HepG2 (cell line): ENCODE results near the gene TAS1R3. TPM values are rescaled to one million over a fixed set of nuclear protein-coding genes. Genes with fewer than 3 reads are reported as not detected.

Experiments
- ATAC-seq: fragments of 200-7000 bp; cut with Tn5 transposase; 3 replicates; pipeline ENCODE4 v1.9.1; 2020; ENCODE audit warnings: mild to moderate bottlenecking, moderate library complexity
- BruUV-seq: library from RNA; stranded (reverse); fragments of 400-500 nt; replicated peaks from 2 replicates; lab custom pipeline; 2021; lab: Mats Ljungman, UMichigan
- CTCF ChIA-PET: fragments of 300-600 bp; formaldehyde crosslinking; extraction: SDS; loops from one replicate; lab custom pipeline; 2021; ENCODE audit warnings: low total read pairs, inconsistent platforms, low intra/inter-chr PET ratio; lab: Yijun Ruan, JAX
- POLR2A ChIA-PET: fragments of 350-600 bp; sonication (Branson Sonifier 250); formaldehyde crosslinking; loops from one replicate; lab custom pipeline; 2020; ENCODE audit warnings: antibody characterized with exemption, inconsistent platforms; lab: Yijun Ruan, JAX
- DNase-seq: peaks from one replicate; pipeline ENCODE4 v3.0.0-alpha.2; 2015; ENCODE audit warnings: low spot score
- FAIRE-seq: peaks from 3 replicates; lab custom pipeline; 2011; peaks lifted over from hg19 to GRCh38; lab: Jason Lieb, UNC
- H2AFZ ChIP-seq: one replicate; pipeline ENCODE4 v1.6.1; 2011; ENCODE audit warnings: low read length, inconsistent platforms
- H3K27ac ChIP-seq: fragments of 300-600 bp; 3 replicates; pipeline ENCODE4 v1.8.0; 2011; ENCODE audit warnings: mixed run types, mild to moderate bottlenecking, mixed read lengths, low read length, inconsistent platforms; ENCODE audit not compliant: insufficient read depth; ENCODE audit errors: extremely low read length
- H3K27me3 ChIP-seq, 2 experiments: fragments of 200-600 bp in 1 of 2; 2 replicates in 1 of 2; 3 replicates in 1 of 2; pipeline versions ENCODE4 v1.6.0 to v1.8.0; 2011; ENCODE audit warnings: low read length in 2 of 2, mild to moderate bottlenecking in 2 of 2, moderate library complexity in 2 of 2, inconsistent platforms in 1 of 2; ENCODE audit not compliant: insufficient read depth in 2 of 2, control insufficient read depth in 1 of 2
- H3K36me3 ChIP-seq, 2 experiments: fragments of 200-600 bp in 1 of 2; replicated peaks in 1 of 2; 2 replicates in 1 of 2; 3 replicates in 1 of 2; pipeline versions ENCODE4 v1.5.1 to v1.8.0; 2011; ENCODE audit warnings: low read length in 2 of 2, inconsistent platforms in 1 of 2; ENCODE audit not compliant: insufficient read depth in 2 of 2, control insufficient read depth in 1 of 2
- H3K4me1 ChIP-seq: 2 replicates; pipeline ENCODE4 v1.5.1; 2012; ENCODE audit warnings: low read length, inconsistent platforms; ENCODE audit not compliant: insufficient read depth
- H3K4me2 ChIP-seq: 2 replicates; pipeline ENCODE4 v1.6.0; 2011; ENCODE audit warnings: low read depth, low read length, inconsistent platforms
- H3K4me3 ChIP-seq, 3 experiments: fragments of 200-600 bp in 1 of 3; sonication (generic), shearing (Covaris generic) in 1 of 3; replicated peaks in 1 of 3; 2 replicates each; pipeline ENCODE4 v1.5.1; 2011 to 2016; ENCODE audit warnings: low read length in 3 of 3, inconsistent platforms in 2 of 3, low read depth in 2 of 3, mild to moderate bottlenecking in 2 of 3, control low read depth in 1 of 3, mixed read lengths in 1 of 3; ENCODE audit not compliant: insufficient read depth in 1 of 3
- H3K79me2 ChIP-seq: one replicate; pipeline ENCODE4 v1.6.1; 2011; ENCODE audit warnings: low read length, inconsistent platforms; ENCODE audit not compliant: insufficient read depth
- H3K9ac ChIP-seq: 2 replicates; pipeline ENCODE4 v1.6.0; 2011; ENCODE audit warnings: mild to moderate bottlenecking, low read depth, low read length, inconsistent platforms; ENCODE audit not compliant: insufficient read depth
- H3K9me3 ChIP-seq: 2 replicates; pipeline ENCODE4 v1.5.1; 2012; ENCODE audit warnings: mild to moderate bottlenecking, low read length
- H4K20me1 ChIP-seq: 2 replicates; pipeline ENCODE4 v1.6.0; 2011; ENCODE audit warnings: inconsistent platforms, mild to moderate bottlenecking, low read length, moderate library complexity; ENCODE audit not compliant: insufficient read depth
- HES4 ChIP-seq: sonication (generic); formaldehyde crosslinking; IDR thresholded peaks from 2 replicates; pipeline ENCODE4 v1.9.0; 2021; ENCODE audit warnings: mild to moderate bottlenecking, missing genetic modification reagents, borderline replicate concordance
- PRPF4 ChIP-seq: fragments of 200-400 bp; formaldehyde crosslinking; IDR thresholded peaks from 2 replicates; pipeline ENCODE4 v1.6.1; 2016; ENCODE audit warnings: low read length, low read depth; ENCODE audit not compliant: poor library complexity, severe bottlenecking
- ZBTB33 ChIP-seq: sonication (generic); formaldehyde crosslinking; IDR thresholded peaks from 2 replicates; pipeline ENCODE4 v1.4.0; 2020; ENCODE audit warnings: missing genetic modification reagents
- ZNF138 ChIP-seq: sonication (generic); formaldehyde crosslinking; IDR thresholded peaks from 2 replicates; pipeline ENCODE4 v1.5.0; 2020; ENCODE audit warnings: mild to moderate bottlenecking, low read depth, missing genetic modification reagents
- whole genome bisulfite sequencing: methylation state at CpG from one replicate; pipeline ENCODE4 v1.1.6; 2017; ENCODE audit warnings: low lambda C conversion rate; 5-methylcytosine and 5-hydroxymethylcytosine counted together
- in situ Hi-C: cut with HindIII; loops from 2 replicates; pipeline ENCODE4 v1.10.0; 2017; ENCODE audit warnings: low pct_unique_long_range_greater_than_20kb; ENCODE audit not compliant: extremely low pct_ligation_motif_present
- intact Hi-C: fragments of 100-400 bp; cut with micrococcal nuclease; formaldehyde crosslinking; loops from one replicate; pipeline ENCODE4 v1.10.0; 2022; ENCODE audit not compliant: unreplicated experiment
- polyA plus RNA-seq, 8 experiments: library from polyadenylated mRNA; depleted of rRNA in 3 of 8; stranded (reverse) in 7 of 8; unstranded in 1 of 8; fragments of >200 nt; fragmentation: Illumina TruSeq in 4 of 8; extraction: Trizol in 4 of 8; gene quantifications; 2 replicates each; pipeline versions ENCODE4 v1.2.1 to v1.2.3, GENCODE V29; 2011 to 2016; ENCODE audit warnings: low read depth in 4 of 8, missing spikeins in 1 of 8, mixed read lengths in 1 of 8; ENCODE audit not compliant: insufficient read depth in 1 of 8
- total RNA-seq, 5 experiments: library from RNA; depleted of rRNA; stranded (reverse); fragments of >200 nt; fragmentation: Illumina TruSeq; extraction: Trizol; gene quantifications; 2 replicates each; pipeline ENCODE4 v1.2.3, GENCODE V29; 2016; ENCODE audit warnings: low read depth in 1 of 5

Gene TAS1R3
- total and polyA plus RNA-seq, 2 of the 13 experiments (the other 11 are each of a cell fraction or from before 2014, with no cell fraction given), result 0.13 to 0.15 TPM

- ATAC-seq, result no peak
- H3K79me2 ChIP-seq, result peaks cover 39% of the 10 kb centered on the region
Measured at GRCh38 chr1:1319646-1319941, 11.5 kb upstream of the TAS1R3 start.

More at GRCh38 chr1:1319646-1319941, 11.5 kb upstream of the TAS1R3 start:
- intact Hi-C loops, result no loop called here
- peaks cover 9 to 36% of the 10 kb centered on the region in 2 experiments; a peak in 4 of 5 replicates for H3K36me3 ChIP-seq
- in situ Hi-C loops, result no loop called here
- peaks cover 10% of the 10 kb centered on the region; the same call in 1 of the 2 replicates for H4K20me1 ChIP-seq
- no peak overlapping the region for H3K4me3 ChIP-seq
- H3K27ac ChIP-seq, result no peak overlapping the region
- H3K9me3 ChIP-seq, result no peaks in the 10 kb centered on the region
- H2AFZ ChIP-seq, result no peak overlapping the region
- no peak overlapping the region for H3K9ac ChIP-seq
- CTCF ChIA-PET, result no interaction called here
- H3K27me3 ChIP-seq, result no peaks in the 10 kb centered on the region
- TF ChIP-seq ZBTB33 (CRISPR knock-in tag) (peak; percentile 33; the same call in 1 of the 2 replicates), HES4 (CRISPR knock-in tag) (no peak), ZNF138 (CRISPR knock-in tag) (no peak), PRPF4 (peak; percentile 68)
- 92% methylated on average over 12 of the region's 13 CpGs for WGBS
- no peak overlapping the region for H3K4me2 ChIP-seq
- DNase-seq (no peak), FAIRE-seq (no peak)
- no TSS peak for BruUV-seq
- peaks cover 17% of the 10 kb centered on the region for H3K4me1 ChIP-seq
- POLR2A ChIA-PET, result no interaction called here
